Activated CD4-positive, alpha-beta T cell treated with anti-CD3 and anti-CD28 coated beads, Interleukin-2, amount 50 U/mL, for 4 hours (primary cell): ENCODE results near the gene MAP10.
"Not testable (repeated sequence)": the region's sequence is repeated elsewhere in the genome, so short reads cannot be mapped to it uniquely, and the experiment has no call there.

Experiments
- DNase-seq, 2 experiments: peaks; one replicate each; pipeline ENCODE4 v3.0.0-alpha.2; 2020

MAP10 gene

DNA sequence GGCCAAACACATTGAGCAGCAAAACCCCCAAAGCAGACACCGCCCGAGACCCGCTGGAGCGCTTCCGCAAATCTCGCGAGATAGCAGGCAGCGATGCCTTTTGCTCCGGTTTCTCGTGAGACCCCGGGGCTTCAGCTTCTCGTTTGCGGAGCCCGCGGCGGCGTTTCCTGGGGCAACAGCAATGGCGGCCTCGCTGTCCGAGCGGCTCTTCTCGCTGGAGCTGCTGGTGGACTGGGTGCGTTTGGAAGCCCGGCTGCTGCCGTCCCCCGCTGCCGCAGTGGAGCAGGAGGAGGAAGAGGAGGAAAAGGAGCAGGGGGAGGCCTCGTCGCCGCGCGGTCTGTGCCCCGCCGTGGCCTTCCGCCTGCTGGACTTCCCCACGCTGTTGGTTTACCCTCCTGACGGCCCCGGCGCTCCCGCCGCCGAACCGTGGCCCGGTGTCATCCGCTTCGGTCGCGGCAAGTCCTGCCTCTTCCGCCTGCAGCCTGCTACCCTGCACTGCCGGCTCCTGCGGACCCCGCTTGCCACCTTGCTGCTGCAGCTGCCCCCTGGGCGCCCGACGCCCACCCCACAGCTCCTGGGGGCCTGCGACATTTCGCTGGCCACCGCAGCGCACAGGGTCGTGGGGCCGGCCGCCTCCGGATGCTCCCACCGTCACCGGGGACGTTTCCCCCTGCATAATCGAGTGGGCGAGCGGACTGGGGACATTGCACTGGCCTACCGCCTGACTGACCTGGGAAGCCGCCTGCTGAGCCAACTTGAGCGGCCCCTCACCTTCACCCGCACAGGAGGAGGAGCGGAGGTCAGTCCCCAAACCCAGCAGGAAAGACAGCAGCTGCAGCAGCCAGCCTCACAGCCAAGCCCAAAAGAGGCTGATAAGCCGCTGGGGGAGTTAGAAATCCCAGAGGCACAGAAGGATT lies at the start of gene MAP10:
TSS of gene MAP10 (plus strand) at position 148 of the 917 bp plus-strand sequence. CDS start at position 182, 34 bp downstream.
- DNase-seq: peak; percentile 59 to 71

DNA sequence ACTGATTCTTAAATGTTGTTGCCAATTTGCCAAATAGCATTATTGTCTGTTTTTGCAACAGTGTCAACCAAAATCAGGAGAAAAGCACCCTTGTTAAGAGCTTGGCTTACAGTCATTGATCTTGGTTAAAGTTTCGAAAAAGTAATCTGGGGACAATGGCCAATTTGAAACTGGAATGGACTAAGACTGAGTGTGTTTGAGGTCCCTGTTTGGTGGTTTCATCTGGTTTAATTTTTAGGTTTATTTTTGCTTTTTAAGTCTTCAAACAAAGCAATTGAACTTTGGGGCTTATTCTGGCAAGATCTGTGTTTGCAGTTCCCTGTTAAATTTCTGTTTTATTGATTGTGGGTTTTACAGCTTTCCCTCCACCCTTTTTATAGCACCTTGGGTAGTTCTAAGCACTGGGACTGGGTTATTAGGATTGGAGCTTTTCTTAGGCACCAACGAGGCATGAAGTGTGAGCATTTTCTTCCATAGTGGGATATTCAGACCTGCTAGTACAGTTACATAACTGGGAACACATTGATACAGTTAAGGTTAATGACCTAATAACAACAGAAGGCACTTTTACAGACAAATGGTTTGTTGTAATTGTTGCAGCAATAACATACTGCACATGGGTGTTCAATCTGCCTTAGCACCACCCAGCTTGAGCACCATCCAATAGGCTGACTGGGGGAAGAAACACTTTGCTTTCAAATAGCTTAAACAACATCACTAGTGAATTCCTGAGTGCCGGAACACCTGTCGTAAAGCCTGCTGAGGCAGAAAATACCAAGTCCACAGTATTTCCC lies 40.6 kb upstream of the MAP10 start:
- no peak for DNase-seq

- no peak for DNase-seq
These were observed 39.7 kb upstream of the MAP10 start for GRCh38 chr1:232765542-232765941.

GRCh38 chr1:232766241-232766890 lies 38.9 kb upstream of the MAP10 start:
- DNase-seq: no peak

DNA sequence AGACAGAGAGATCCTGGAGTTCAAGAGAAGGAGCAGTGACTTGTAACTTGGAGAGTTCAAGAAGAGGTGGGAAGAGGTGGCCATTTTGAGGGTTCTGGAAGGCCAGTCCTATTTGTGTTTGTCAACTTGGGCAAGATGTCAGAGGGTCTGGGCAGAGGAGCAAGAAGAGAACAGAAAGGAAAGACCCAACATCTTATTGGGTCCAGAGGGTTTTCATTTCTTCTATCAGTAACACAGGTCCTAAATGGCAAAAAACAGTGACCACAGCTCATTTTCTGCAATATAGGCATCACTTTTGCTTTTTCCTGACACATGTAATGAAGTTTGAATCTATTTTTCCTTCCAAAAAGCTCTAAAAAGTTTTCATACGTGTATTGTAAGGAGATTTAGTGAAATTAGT lies 38.3 kb upstream of the MAP10 start:
- no peak for DNase-seq

DNA sequence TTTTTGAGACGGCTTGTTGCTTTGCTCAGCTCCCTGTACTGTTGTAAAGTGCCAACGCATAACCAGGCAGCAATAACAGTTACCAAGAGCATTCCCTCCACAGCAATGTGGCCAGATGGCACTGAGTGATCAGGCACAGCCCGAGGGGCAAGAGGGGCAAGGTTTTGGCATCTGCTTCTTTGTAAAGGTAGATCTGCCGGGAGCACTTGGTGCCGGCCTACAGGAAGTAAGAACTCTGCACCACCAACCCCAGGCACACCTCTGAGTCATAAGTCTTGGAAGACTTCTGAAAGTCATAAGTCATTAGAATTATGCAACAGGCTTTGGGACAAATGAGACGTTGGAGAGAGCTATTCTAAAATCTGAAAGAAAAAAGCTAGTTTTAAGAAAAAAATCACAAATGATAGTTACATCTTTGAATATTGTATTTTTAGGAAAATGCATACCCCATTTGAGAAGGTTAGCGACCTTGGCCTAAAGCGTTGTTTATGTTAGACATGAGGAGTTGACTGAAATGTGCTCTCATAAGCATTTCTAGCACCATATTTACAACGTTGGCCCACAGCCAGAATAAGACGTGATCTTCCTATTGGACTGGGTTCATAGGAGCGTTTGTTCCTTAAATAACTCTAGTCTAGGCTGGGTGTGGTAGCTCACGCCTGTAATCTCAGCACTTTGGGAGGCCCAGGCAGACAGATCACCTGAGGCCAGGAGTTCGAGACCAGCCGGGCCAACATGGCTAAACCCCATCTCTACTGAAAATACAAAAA lies 37.7 kb upstream of the MAP10 start:
- peak in 1 of 2 experiments; percentile 1 for DNase-seq

GRCh38 chr1:232768793-232769192 lies 36.4 kb upstream of the MAP10 start:
- no peak for DNase-seq

GRCh38 chr1:232769733-232770132 lies 35.5 kb upstream of the MAP10 start:
- DNase-seq: no peak

DNA sequence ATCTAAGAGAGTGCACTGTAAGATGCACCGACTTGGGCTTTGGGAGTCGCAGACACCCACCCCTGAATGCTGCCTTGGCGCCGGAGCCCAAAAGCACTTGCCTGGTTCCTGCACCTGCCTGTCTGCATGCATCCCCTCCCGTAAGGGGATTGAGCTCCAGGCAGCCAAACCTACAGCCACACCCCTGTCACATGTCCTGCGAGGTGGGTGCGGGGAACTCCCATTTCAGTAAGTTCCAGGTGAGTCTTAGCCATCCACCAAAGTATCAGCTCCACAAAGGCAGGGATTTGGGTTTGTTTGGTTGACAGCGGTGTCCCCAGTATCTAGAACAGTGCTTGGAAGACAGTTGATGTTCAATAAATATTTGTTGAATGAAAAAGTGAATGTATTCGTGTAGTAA lies 31.5 kb upstream of the MAP10 start:
- no peak for DNase-seq

GRCh38 chr1:232776526-232777106 lies 28.6 kb upstream of the MAP10 start:
- no peak for DNase-seq

- DNase-seq: no peak
These were observed 24.9 kb upstream of the MAP10 start for GRCh38 chr1:232780354-232780753.

DNA sequence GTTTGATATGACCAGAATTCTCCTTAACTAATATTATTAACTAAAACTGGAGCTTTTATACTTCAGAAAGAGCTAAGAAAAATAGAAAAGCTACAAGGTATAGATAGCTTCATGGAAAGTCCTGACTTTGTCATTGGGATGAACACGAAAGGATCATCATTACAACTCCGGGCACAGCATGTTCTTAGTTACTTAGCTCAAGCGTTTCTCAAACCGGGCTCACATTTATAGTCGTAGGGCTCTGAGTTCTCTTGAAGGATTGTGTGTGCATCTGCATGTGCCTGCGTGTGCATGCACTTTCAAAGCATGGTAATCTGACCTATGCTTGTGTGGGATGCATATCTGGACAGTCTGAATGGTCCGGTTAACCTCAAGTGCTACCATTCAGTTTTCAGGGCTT lies 20.4 kb upstream of the MAP10 start:
- no peak for DNase-seq

DNA sequence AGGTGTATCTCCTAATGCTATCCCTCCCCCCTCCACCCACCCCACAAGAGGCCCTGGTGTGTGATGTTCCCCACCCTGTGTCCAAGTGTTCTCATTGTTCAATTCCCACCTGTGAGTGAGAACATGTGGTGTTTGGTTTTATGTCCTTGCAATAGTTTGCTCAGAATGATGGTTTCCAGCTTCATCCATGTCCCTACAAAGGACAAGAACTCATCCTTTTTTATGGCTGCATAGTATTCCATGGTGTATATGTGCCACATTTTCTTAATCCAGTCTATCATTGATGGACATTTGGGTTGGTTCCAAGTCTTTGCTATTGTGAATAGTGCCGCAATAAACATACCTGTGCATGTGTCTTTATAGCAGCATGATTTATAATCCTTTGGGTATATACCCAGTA lies 19.6 kb upstream of the MAP10 start:
- DNase-seq: not testable (repeated sequence)

- no peak for DNase-seq
These were observed 18.3 kb upstream of the MAP10 start for GRCh38 chr1:232786845-232787455.

GRCh38 chr1:232788235-232788872 lies 16.9 kb upstream of the MAP10 start:
- DNase-seq: no peak

- DNase-seq: no peak
These were observed 15.6 kb upstream of the MAP10 start for GRCh38 chr1:232789651-232790050.

GRCh38 chr1:232792949-232793348 lies 12.3 kb upstream of the MAP10 start:
- peak; percentile 17 to 28 for DNase-seq

GRCh38 chr1:232793944-232794343 lies 11.3 kb upstream of the MAP10 start:
- DNase-seq: no peak

DNA sequence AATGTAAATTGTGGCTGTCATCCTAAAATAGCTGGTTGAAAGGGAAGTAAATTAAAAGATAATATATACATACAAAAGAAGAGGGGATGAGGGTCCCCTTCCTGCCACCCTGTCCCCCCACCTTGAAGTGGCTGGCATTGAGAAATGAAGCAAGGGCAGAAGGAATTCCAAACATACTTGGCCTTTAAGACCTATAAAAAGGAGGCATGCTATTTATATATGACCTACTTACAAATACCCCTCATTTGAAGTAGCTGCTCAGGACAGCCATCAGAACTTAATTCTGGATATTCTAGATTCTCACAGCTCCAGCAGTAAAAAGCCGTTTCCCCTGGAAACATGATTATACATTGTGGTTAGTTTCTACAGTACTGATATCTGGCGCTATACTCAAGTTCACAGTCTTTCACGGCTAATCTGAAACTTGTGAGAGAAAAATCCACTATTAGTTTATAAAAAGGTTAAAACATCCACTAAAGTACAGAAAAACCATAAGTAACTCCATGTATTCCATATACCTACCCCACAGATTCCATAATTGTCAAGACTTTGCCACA lies 9.6 kb upstream of the MAP10 start:
- no peak for DNase-seq

DNA sequence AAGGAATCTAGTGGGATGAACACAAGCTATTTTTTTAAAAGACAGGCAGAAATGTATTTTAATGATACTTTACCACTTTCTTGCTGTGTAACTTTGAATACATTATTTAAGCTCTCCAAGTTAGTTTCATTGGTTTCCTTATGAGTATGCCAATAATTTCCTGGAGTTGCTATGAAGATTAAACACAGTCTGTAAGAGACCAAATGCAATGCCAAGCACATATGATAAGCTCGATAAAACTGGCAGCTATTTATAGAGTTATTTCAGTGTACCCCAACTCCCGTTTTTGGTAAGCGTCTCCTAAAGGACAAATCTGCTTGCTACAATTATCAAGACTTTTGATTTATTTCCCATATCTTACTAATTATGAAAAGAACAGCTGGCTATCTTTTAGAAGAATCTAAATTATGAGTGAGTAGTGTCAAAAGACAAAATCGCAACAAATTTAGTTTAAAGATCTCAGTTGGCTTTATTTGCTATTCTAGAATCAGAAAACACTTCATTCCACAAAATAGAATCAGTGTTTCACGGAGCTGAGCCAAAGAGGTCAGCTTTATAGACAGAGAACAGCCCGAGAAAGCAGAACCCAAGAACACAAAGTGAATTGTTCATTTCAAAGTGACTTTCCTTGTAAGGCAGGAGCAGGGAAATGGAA lies 7.2 kb upstream of the MAP10 start:
- DNase-seq: no peak
